ENCODE data around the gene GALNT10. TPM values are rescaled to one million over a fixed set of nuclear protein-coding genes. Genes with fewer than 3 reads are reported as not detected.

Gene GALNT10
- total RNA-seq, 1 donor from 2014 or later = 11.5 TPM

GRCh38 chr5:154412316-154412715 lies 221.8 kb downstream of the GALNT10 start:
- TF ChIP-seq POLR2A (IDR thresholded peaks at IDR 0.05) (no peak), CTCF (IDR thresholded peaks at IDR 0.05) (no peak), POLR2AphosphoS5 (IDR thresholded peaks at IDR 0.05; ENCODE audit: insufficient read depth in 1 of 2, low read depth in 1 of 2) (no peak)
- Histone ChIP-seq H3K9me3 (no peaks in the 10 kb centered on the region), H3K4me3 (no peak overlapping the region), H3K36me3 (peaks cover 0 to 4% of the 10 kb centered on the region in 2 donors), H3K27ac (no peak overlapping the region), H3K27me3 (no peaks in the 10 kb centered on the region), H3K4me1 (no peaks in the 10 kb centered on the region)
- DNase-seq (ENCODE audit: extremely low spot score in 2 of 2) = peak in 1 of 2 donors; percentile 52
- intact Hi-C loops (cut with DNase I) = no loop called here

GRCh38 chr5:154412925-154413324 lies 222.4 kb downstream of the GALNT10 start:
- H3K36me3 ChIP-seq = peaks cover 0 to 4% of the 10 kb centered on the region in 2 donors

DNA sequence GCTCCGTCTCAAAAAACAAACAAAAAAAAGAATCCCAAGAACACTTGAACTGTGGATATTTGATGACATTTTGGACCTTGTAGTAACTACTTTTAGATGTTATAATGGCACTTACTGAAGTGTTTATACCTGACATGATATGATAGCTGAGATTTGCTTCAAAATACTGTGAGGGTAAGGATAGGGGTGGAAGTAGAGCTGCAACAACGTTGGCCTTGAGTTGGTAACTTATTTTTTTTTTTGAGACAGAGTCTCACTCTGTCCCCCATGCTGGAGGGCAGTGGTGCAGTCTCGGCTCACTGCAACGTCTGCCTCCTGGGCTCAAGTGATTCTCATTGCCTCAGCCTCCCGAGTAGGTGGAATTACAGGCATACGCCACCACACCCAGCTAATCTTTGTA lies 224.6 kb downstream of the GALNT10 start:
- H3K4me3 ChIP-seq = no peak overlapping the region
- no peak overlapping the region for H3K27ac ChIP-seq
- no peak for DNase-seq (ENCODE audit: extremely low spot score in 2 of 2)
- H3K9me3 ChIP-seq = no peaks in the 10 kb centered on the region
- H3K4me1 ChIP-seq = no peaks in the 10 kb centered on the region
- intact Hi-C loops (cut with DNase I) = no loop called here
- H3K36me3 ChIP-seq = peaks cover 0 to 4% of the 10 kb centered on the region in 2 donors
- H3K27me3 ChIP-seq = no peaks in the 10 kb centered on the region
- TF ChIP-seq POLR2A (IDR thresholded peaks at IDR 0.05) = no peak
- TF ChIP-seq POLR2AphosphoS5 (IDR thresholded peaks at IDR 0.05; ENCODE audit: insufficient read depth in 1 of 2, low read depth in 1 of 2) = no peak
- no peak for TF ChIP-seq CTCF (IDR thresholded peaks at IDR 0.05)

More at GRCh38 chr5:154412925-154413324, 222.4 kb downstream of the GALNT10 start:
- Histone ChIP-seq H3K27me3 (no peaks in the 10 kb centered on the region), H3K27ac (no peak overlapping the region), H3K4me3 (no peak overlapping the region), H3K4me1 (no peaks in the 10 kb centered on the region), H3K9me3 (no peaks in the 10 kb centered on the region)
- intact Hi-C loops (cut with DNase I) = no loop called here
- no peak for TF ChIP-seq CTCF (IDR thresholded peaks at IDR 0.05)
- TF ChIP-seq POLR2AphosphoS5 (IDR thresholded peaks at IDR 0.05; ENCODE audit: insufficient read depth in 1 of 2, low read depth in 1 of 2) = no peak
- no peak for TF ChIP-seq POLR2A (IDR thresholded peaks at IDR 0.05)
- peak in 1 of 2 donors; percentile 52 for DNase-seq (ENCODE audit: extremely low spot score in 2 of 2)

DNA sequence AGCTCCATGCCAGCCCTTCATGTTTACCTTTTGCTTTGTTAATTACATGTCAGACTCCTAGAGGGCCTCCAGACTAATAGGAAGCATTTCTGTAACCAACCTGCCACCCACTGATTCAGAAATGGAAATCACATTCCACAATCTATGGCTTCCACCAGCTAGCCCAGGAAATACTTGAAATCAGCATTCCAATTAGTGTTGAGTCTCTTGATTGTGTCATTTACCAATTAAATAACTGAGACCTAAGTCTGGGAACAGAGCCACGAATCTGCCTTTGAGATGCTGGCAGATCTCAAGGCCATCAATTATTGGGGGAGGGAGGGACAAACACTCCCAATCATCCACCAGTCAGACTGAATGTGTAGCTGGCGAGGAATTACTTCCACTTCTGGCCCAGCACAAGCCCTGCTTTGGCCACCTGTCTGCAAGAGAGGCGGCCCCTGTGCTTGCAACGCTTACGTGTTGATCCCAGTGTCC lies 227.8 kb downstream of the GALNT10 start:
- H3K36me3 ChIP-seq = no peaks in the 10 kb centered on the region
- DNase-seq (ENCODE audit: extremely low spot score in 2 of 2) = peak in 1 of 2 donors; percentile 34
- H3K27me3 ChIP-seq = no peaks in the 10 kb centered on the region
- TF ChIP-seq CTCF (IDR thresholded peaks at IDR 0.05) = no peak
- no peak for TF ChIP-seq POLR2A (IDR thresholded peaks at IDR 0.05)
- TF ChIP-seq POLR2AphosphoS5 (IDR thresholded peaks at IDR 0.05; ENCODE audit: insufficient read depth in 1 of 2, low read depth in 1 of 2) = no peak
- intact Hi-C loops (cut with DNase I) = no loop called here
- no peaks in the 10 kb centered on the region for H3K9me3 ChIP-seq
- no peak overlapping the region for H3K4me3 ChIP-seq
- no peaks in the 10 kb centered on the region for H3K4me1 ChIP-seq
- H3K27ac ChIP-seq = no peak overlapping the region

DNA sequence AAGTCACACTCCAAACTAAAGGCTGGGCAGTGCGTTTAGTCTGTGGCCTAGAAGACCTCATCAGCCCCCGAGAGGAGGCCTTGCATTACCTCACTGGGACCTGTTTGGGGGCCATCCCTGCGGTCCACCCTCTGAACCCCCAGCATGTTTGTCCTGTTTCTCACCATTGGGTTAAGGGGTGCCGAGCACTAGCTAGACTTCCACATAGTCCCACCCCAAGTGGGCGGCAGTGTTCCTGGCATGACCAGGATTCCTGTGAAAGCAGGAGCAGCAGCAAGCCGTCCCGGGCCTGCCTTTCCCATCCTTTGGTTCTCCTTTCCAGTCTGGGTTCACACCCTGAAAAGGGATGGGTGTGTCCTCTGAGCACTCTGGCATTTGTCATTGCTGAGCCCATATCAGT lies 228.7 kb downstream of the GALNT10 start:
- Histone ChIP-seq H3K36me3 (no peaks in the 10 kb centered on the region), H3K4me1 (no peaks in the 10 kb centered on the region), H3K27me3 (no peaks in the 10 kb centered on the region), H3K4me3 (no peak overlapping the region), H3K27ac (no peak overlapping the region), H3K9me3 (no peaks in the 10 kb centered on the region)
- DNase-seq (ENCODE audit: extremely low spot score in 2 of 2) = peak in 1 of 2 donors; percentile 75
- intact Hi-C loops (cut with DNase I) = no loop called here
- TF ChIP-seq CTCF (IDR thresholded peaks at IDR 0.05) (no peak), POLR2A (IDR thresholded peaks at IDR 0.05) (no peak), POLR2AphosphoS5 (IDR thresholded peaks at IDR 0.05; ENCODE audit: insufficient read depth in 1 of 2, low read depth in 1 of 2) (no peak)
